ENCODE measurements around the gene NPEPPS.

The NPEPPS gene

GRCh38 chr17:47652570-47652969 lies 121.7 kb downstream of the NPEPPS start:
- no peak for FAIRE-seq
- TF ChIP-seq CTCF (IDR thresholded peaks at IDR 0.05; ENCODE audit: insufficient read depth, missing control alignments) = no peak
- DNase-seq (ENCODE audit: insufficient read length, low spot score) = no peak

- no peak for TF ChIP-seq CTCF (IDR thresholded peaks at IDR 0.05; ENCODE audit: insufficient read depth, missing control alignments)
- no peak for DNase-seq (ENCODE audit: insufficient read length, low spot score)
- no peak for FAIRE-seq
Observed at GRCh38 chr17:47653442-47653841, 122.5 kb downstream of the NPEPPS start.

- no peak for TF ChIP-seq CTCF (IDR thresholded peaks at IDR 0.05; ENCODE audit: insufficient read depth, missing control alignments)
- DNase-seq (ENCODE audit: insufficient read length, low spot score) (no peak), FAIRE-seq (no peak)
Observed at GRCh38 chr17:47654991-47655390, 124.1 kb downstream of the NPEPPS start.

GRCh38 chr17:47660064-47660492 lies 129.2 kb downstream of the NPEPPS start:
- FAIRE-seq = no peak
- DNase-seq (ENCODE audit: insufficient read length, low spot score) = no peak
- TF ChIP-seq CTCF (IDR thresholded peaks at IDR 0.05; ENCODE audit: insufficient read depth, missing control alignments) = no peak

- FAIRE-seq (no peak), DNase-seq (ENCODE audit: insufficient read length, low spot score) (no peak)
- TF ChIP-seq CTCF (IDR thresholded peaks at IDR 0.05; ENCODE audit: insufficient read depth, missing control alignments) = peak; percentile 94
Observed at GRCh38 chr17:47663912-47664623, 133.2 kb downstream of the NPEPPS start.

- FAIRE-seq (no peak), DNase-seq (ENCODE audit: insufficient read length, low spot score) (no peak)
- TF ChIP-seq CTCF (IDR thresholded peaks at IDR 0.05; ENCODE audit: insufficient read depth, missing control alignments) = no peak
Observed at GRCh38 chr17:47664624-47664941, 133.7 kb downstream of the NPEPPS start.

GRCh38 chr17:47665655-47666054 lies 134.7 kb downstream of the NPEPPS start:
- TF ChIP-seq CTCF (IDR thresholded peaks at IDR 0.05; ENCODE audit: insufficient read depth, missing control alignments) = no peak
- DNase-seq (ENCODE audit: insufficient read length, low spot score) = no peak
- FAIRE-seq = no peak

All from D721Med (cell line).